SK-N-MC (cell line): Measurements from ENCODE around the gene CORIN.

Source experiments
- EZH2 ChIP-seq: fragments of 200-600 bp; sonication (generic); IDR thresholded peaks from one replicate; pipeline ENCODE4 v1.6.1; 2017; ENCODE audit warnings: antibody characterized with exemption
- FOXP2 ChIP-seq: optimal IDR thresholded peaks from 2 replicates; pipeline ENCODE3; 2011; ENCODE audit warnings: mild to moderate bottlenecking, moderate library complexity; ENCODE audit not compliant: insufficient read depth; ENCODE audit errors: extremely low read length, control extremely low read depth
- POLR2AphosphoS5 ChIP-seq: IDR thresholded peaks from 2 replicates; pipeline ENCODE4 v1.6.1; 2012; ENCODE audit warnings: mild to moderate bottlenecking, low read depth, low read length, borderline replicate concordance

DNA sequence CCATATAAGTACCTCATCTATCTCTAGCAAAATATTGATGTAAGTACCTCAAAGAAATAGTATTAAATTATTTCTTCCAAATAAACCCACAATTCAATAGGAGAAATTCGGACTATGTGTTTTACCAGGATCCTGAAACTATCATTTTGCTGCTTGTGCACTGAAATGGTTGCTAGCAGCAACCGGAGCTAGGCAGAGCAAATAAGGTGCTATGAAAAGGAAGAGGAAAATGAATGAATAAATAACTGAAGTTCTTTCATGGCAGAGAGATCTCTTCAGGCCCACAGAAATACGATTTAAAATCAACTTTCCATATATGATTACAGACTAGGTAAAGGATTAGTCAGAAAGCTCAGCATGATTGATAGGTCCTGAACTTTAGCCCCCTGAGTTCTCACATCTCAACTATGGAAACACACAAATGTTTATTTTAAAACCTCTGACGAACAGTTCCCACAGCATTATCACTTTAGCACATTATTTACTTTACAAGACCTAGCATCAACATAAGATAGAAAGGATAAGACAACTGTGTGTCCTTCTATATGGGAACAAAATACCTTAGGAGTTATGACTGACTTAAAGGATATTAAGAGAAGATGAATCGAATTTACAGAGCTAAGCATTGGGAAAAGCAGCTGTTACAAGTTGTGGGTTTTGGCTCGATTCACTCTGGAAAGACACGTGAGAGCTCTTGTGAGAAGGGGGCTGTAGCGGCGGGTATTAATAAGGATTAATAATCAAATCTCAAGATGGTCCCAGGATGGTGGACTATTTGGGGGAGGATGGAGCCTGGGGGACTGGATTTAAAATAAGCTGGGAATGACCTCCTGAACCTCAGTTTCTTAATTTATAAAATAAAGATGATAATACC is 104.3 kb downstream of the CORIN start:
- no peak for TF ChIP-seq FOXP2
- no peak for TF ChIP-seq EZH2
- no peak for TF ChIP-seq POLR2AphosphoS5
